Heart right ventricle (tissue), 16 donors: ENCODE results near the gene RINT1. TPM values are rescaled to one million over a fixed set of nuclear protein-coding genes. Genes with fewer than 3 reads are reported as not detected.

ENCODE experiments used
- ATAC-seq, 8 donors: fragments of 200-7000 bp; cut with Tn5 transposase; one replicate each; pipeline ENCODE4 v1.9.1; 2020; ENCODE audit warnings: mild to moderate bottlenecking in 8 of 8, moderate library complexity in 8 of 8, moderate number of reproducible peaks in 1 of 8
- DNase-seq, 2 donors: peaks; one replicate each; pipeline ENCODE4 v3.0.0-alpha.2; 2020
- H3K27ac ChIP-seq, 10 donors: fragments of 200-600 bp; sonication (generic) in 2 of 10; one replicate each; pipeline versions ENCODE4 v1.5.0 to v1.8.0; 2020 to 2022; ENCODE audit warnings: mild to moderate bottlenecking in 3 of 10
- H3K27me3 ChIP-seq, 7 donors: fragments of 200-600 bp; one replicate each; pipeline ENCODE4 v1.8.0; 2021 to 2022; ENCODE audit warnings: mild to moderate bottlenecking in 2 of 7
- H3K36me3 ChIP-seq, 9 donors: fragments of 200-600 bp; sonication (generic) in 1 of 9; one replicate each; pipeline versions ENCODE4 v1.5.0 to v1.8.0; 2020 to 2022; ENCODE audit warnings: mild to moderate bottlenecking in 2 of 9
- H3K4me1 ChIP-seq, 9 donors: fragments of 200-600 bp; sonication (generic) in 1 of 9; one replicate each; pipeline versions ENCODE4 v1.5.0 to v1.8.0; 2020 to 2022; ENCODE audit warnings: mild to moderate bottlenecking in 4 of 9
- H3K4me3 ChIP-seq, 10 donors: fragments of 200-600 bp; sonication (generic) in 2 of 10; one replicate each; pipeline versions ENCODE4 v1.5.0 to v1.8.0; 2020 to 2022; ENCODE audit warnings: mild to moderate bottlenecking in 7 of 10, moderate library complexity in 2 of 10
- H3K9me3 ChIP-seq, 11 donors: fragments of 200-600 bp in 10 of 11; sonication (generic) in 2 of 11; one replicate each; pipeline versions ENCODE4 v1.5.0 to v1.8.0; 2013 to 2022; ENCODE audit warnings: mild to moderate bottlenecking in 2 of 11, control low read depth in 1 of 11, moderate library complexity in 1 of 11
- CTCF ChIP-seq, 9 donors: fragments of 200-600 bp; sonication (generic) in 2 of 9; IDR thresholded peaks; one replicate each; pipeline versions ENCODE4 v1.5.0 to v1.8.0; 2021 to 2022; ENCODE audit warnings: antibody characterized with exemption in 9 of 9, mild to moderate bottlenecking in 5 of 9, moderate library complexity in 1 of 9
- WGBS, 2 donors: extraction: QIAGEN DNeasy Blood & Tissue Kit; methylation state at CpG; one replicate each; pipeline ENCODE4 v1.1.7; 2013; ENCODE audit warnings: inconsistent platforms in 1 of 2; 5-methylcytosine and 5-hydroxymethylcytosine counted together
- intact Hi-C, 10 donors: fragments of 100-400 bp; cut with DNase I; formaldehyde crosslinking; loops; one replicate each; pipeline versions ENCODE4 v1.11.1 to v1.14.2; 2022
- polyA plus RNA-seq, 2 donors: library from polyadenylated mRNA; stranded (reverse); fragments of 200-250 nt; gene quantifications; one replicate each; pipeline ENCODE4 v1.2.3, GENCODE V29; 2013
- total RNA-seq, 10 donors: library from RNA; stranded (reverse); fragmentation: NEBNext Ultra II Directional in 3 of 10; extraction: Animal tissue kit (Norgen Biotek cat#: 25700) in 3 of 10; gene quantifications; one replicate each; pipeline versions ENCODE4 v1.2.1 to v1.2.4, GENCODE V29; 2021 to 2023
- donor health status: Arrhythmogenic right ventricular cardiomyopathy.
- donor health status: ischemic (EF 13 %, LVEDD 7.1; RV severe dilation, severe dysfunction).
- donor health status: healthy with polysubstance abuse.
- donor health status: DM: no; HTN: yes; CAD: no.
- donor health status: DM: no; HTN: no; CAD: no.
- donor health status: ischemic (EF 25% LVEDD 6.9; RV normal size, moderate dysfunction).
- donor health status: ischemic (EF 25% LVEDD 5.7; RV mildly dilated, moderate dysfunction).
- donor health status: healthy.
- donor health status: DM: yes; HTN: yes; CAD: no.
- donor health status: Ischemic cardiomyopathy.
- donor health status: ischemic (EF 35%, LVEDD 5.7; RV mildly dilated, moderate dysfunction).
- donor health status: nonischemic (EF 11% LVEDD 7.7; RV severe dilation, severe dysfunction).
- donor health status: DM: yes; HTN: yes; CAD: no.
- donor health status: PGD.
- donor health status: ischemic (EF 29% LVEDD 5.4; RV normal size, mild dysfunction).
- donor health status: nonischemic (EF 23%, LVEDD 6.1; RV moderate dilation, normal function).

RINT1 gene
- total and polyA plus RNA-seq, 12 donors: 8.1 to 28.2 (median 13.1) TPM

DNA sequence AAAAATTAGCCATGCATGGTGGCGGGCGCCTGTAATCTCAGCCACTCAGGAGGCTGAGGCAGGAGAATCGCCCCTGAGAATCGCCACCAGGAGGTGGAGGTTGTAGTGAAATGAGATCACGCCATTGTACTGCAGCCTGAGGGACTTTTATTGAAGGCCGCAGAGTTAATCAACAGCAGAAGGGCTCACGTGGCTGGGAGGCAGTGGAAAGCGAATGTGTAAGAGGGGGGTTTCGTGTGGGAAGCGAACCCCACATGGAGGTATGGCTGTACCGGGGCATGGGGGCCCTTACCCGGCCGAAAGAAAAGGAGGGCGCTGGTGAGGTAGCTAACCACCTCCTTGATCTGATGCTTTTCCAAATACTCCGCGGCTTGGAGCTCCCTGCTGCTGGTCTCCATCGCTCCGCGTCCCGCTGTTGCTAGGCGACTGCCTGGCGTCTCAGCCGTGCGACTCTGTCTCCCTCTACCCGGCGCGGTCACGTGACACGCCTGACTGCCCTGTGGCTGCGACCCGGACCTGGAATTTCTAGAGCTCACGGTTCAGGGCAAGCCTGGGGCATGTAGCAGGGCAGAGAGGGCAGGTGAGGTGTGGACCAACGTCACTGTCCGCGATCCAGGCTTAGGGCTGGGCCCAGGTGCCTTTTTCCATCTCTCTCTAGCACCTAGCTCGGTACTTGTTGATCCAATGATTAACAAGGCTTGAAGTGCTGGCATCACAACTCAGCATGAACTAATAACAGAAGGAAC is 49.2 kb downstream of the RINT1 start, which contains the start of gene EFCAB10:
EFCAB10 (minus strand) TSS at position 428 of the 746 bp plus-strand sequence; CDS start at position 398, 30 bp downstream.
- H3K27ac ChIP-seq: no peak within 1 kb of the TSS
- DNase-seq: peak; percentile 14 to 51
- no peaks in the 10 kb centered on the region for H3K36me3 ChIP-seq
- peak within 1 kb of the TSS in 9 of 10 donors; percentile 5 to 44 (median 36) for H3K4me3 ChIP-seq
- H3K27me3 ChIP-seq: peaks cover 0 to 8% (median 4%) of the 10 kb centered on the region in 7 donors
- 11% methylated on average over 36 of the region's 36 CpGs for WGBS, 2 donors
- intact Hi-C loops: no loop called here
- peaks cover 0 to 8% (median 5%) of the 10 kb centered on the region in 9 donors for H3K4me1 ChIP-seq
- ATAC-seq: peak in 7 of 8 donors; percentile 33 to 75 (median 53)
- no peak for TF ChIP-seq CTCF (IDR thresholded peaks at IDR 0.05)
- H3K9me3 ChIP-seq: peaks cover 0 to 17% (median 0%) of the 10 kb centered on the region in 11 donors

GRCh38 chr7:105583061-105583460 is 51.1 kb downstream of the RINT1 start:
- no peak overlapping the region for H3K27ac ChIP-seq
- TF ChIP-seq CTCF (IDR thresholded peaks at IDR 0.05): no peak
- no peak overlapping the region for H3K4me3 ChIP-seq
- no peak for DNase-seq
- H3K36me3 ChIP-seq: no peaks in the 10 kb centered on the region
- H3K9me3 ChIP-seq: peaks cover 0 to 17% (median 0%) of the 10 kb centered on the region in 11 donors
- intact Hi-C loops: no loop called here
- H3K4me1 ChIP-seq: peaks cover 0 to 9% (median 5%) of the 10 kb centered on the region in 9 donors
- peaks cover 0 to 8% (median 4%) of the 10 kb centered on the region in 7 donors for H3K27me3 ChIP-seq
- 71 to 72% methylated on average over 33 to 39 of the region's 39 CpGs for WGBS, 2 donors
- no peak for ATAC-seq

DNA sequence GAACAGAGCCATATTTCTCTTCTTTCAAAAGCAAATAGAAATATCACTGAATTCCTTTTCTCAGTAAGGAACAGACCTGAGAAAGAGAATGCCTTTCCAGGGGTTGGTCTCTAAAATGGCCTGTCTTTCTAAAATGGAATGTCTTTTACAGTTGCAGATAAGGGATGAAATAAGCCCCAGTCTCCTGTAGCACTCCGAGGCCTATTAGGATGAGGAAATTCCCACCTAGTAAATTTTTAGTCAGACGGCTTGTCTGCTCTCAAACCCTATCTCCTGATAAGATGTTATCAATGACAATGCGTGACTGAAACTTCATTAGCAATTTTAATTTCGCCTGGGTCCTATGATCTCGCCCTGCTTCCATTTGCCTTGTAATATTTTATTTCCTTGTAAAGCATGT is 52.2 kb downstream of the RINT1 start:
- H3K4me3 ChIP-seq: no peak overlapping the region
- intact Hi-C loops: no loop called here
- ATAC-seq: no peak
- peaks cover 0 to 18% (median 5%) of the 10 kb centered on the region in 9 donors for H3K4me1 ChIP-seq
- no peak overlapping the region for H3K27ac ChIP-seq
- peaks cover 0 to 17% (median 0%) of the 10 kb centered on the region in 11 donors for H3K9me3 ChIP-seq
- no peaks in the 10 kb centered on the region for H3K36me3 ChIP-seq
- DNase-seq: no peak
- no peak for TF ChIP-seq CTCF (IDR thresholded peaks at IDR 0.05)
- peaks cover 0 to 8% (median 4%) of the 10 kb centered on the region in 7 donors for H3K27me3 ChIP-seq
- 84 to 90% methylated on average over 5 of the region's 5 CpGs for WGBS, 2 donors

DNA sequence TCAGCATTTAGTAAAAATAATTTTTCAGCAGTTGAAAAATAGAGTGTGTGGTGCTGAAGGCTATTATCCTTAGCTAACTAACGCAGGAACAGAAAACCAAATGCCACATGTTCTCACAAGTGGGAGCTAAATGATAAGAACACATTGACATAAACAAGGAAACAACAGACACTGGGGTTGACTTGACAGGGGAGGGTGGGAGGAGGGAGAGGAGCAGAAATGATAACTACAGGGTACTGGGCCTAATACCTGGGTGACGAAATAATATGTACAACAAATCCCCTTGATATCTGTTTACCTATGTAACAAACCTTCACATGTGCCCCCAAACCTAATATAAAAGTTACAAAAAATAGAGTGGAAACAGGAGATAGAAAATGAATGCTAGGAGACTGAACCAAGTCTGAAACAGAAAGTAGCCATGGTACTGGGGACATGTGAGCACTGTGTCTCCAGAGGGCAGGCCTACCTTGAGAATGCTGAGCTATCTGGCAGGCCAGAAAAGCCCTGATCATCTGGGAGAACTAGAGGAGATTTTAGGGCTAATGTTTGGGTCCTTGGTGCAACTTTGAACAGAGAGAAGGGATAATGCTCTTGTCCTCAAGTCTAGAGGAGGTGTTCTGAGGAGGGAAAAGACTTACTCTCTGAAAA is 54.0 kb downstream of the RINT1 start:
- no peak for TF ChIP-seq CTCF (IDR thresholded peaks at IDR 0.05)
- intact Hi-C loops: no loop called here
- no peak overlapping the region for H3K27ac ChIP-seq

More for the DNA sequence above, 54.0 kb downstream of the RINT1 start:
- 77 to 80% methylated on average over 2 of the region's 2 CpGs for WGBS, 2 donors
- Histone ChIP-seq H3K4me1 (peaks cover 0 to 22% (median 5%) of the 10 kb centered on the region in 9 donors), H3K36me3 (no peaks in the 10 kb centered on the region), H3K4me3 (no peak overlapping the region), H3K9me3 (peaks cover 0 to 17% (median 0%) of the 10 kb centered on the region in 11 donors), H3K27me3 (peaks cover 0 to 7% (median 4%) of the 10 kb centered on the region in 7 donors)
- DNase-seq: no peak
- peak in 3 of 8 donors; percentile 25 to 44 (median 31) for ATAC-seq
